ENCODE data around the gene GSX2. TPM values are rescaled to one million over a fixed set of nuclear protein-coding genes. Genes with fewer than 3 reads are reported as not detected.

GSX2 gene
- total RNA-seq = not detected

GRCh38 chr4:54099748-54100574, at the start of gene GSX2:
Gene GSX2, plus strand, starts transcription at chr4:54100163. Its CDS starts 182 bp downstream, at chr4:54100345.

GRCh38 chr4:54064317-54065111, 35.4 kb upstream of the GSX2 start, which contains the start of gene CHIC2:
Gene CHIC2, minus strand, starts transcription at chr4:54064605. Its CDS starts 305 bp downstream, at chr4:54064300.

Small RNAs within 50 kb of the gene (small RNA-seq; reads per million reads assigned to genes)
- gene AC110792.1 = 0 reads per million in 2 donors

Other genes starting within 250 kb of the GSX2 start
- 10 to 100 TPM; 20.6 to 26.8 TPM for gene CHIC2, start 35.6 kb upstream of the GSX2 start, total RNA-seq
- under 1 TPM; 0.33 to 0.34 TPM for gene PDGFRA, start 129.1 kb downstream of the GSX2 start, total RNA-seq